ENCODE results near the gene TSSK2.

Gene TSSK2

DNA sequence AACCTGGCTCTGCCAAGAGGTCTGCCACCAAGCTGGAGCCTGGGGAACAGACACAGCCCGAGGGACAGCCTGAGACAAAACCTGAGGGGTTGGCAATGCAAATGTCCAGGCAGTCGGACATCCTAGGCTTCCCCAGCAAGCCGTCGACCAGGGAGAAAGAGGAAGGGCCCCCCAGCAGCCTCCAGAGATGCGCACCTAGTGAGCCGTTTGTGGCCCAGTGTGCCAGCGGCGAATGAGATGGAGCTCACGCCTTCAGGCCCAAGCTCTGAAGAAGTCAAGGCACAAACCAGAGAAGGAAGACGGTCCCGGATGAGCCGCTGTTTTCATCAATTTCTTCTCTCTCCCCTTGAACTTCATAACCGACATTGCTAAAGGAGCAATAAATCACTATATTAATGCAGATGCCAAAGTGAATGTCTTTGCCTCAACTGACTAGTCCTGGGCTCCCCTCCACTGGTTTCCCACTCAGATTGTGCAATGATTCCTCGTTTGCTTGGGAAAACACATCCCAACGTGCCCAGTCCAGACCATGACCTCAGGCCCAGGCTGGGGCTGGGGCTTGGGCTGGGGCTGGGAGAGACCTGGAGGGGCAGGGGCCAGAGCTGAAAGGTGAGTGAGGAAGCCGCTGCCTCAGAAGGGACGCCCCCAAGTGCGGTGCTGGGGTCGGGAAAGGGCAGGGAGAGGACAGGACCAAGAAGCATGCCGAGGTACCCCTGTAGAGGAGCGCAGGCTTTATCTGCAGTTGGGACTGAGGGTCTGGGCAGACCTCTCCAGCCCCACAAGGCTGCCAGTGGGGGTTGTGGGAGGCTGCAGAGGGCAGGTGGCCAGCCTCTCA, 5.4 kb upstream of the TSSK2 start:
- TF ChIP-seq CTCF (IDR thresholded peaks at IDR 0.05), result no peak
- peaks cover 1% of the 10 kb centered on the region for H3K36me3 ChIP-seq

DNA sequence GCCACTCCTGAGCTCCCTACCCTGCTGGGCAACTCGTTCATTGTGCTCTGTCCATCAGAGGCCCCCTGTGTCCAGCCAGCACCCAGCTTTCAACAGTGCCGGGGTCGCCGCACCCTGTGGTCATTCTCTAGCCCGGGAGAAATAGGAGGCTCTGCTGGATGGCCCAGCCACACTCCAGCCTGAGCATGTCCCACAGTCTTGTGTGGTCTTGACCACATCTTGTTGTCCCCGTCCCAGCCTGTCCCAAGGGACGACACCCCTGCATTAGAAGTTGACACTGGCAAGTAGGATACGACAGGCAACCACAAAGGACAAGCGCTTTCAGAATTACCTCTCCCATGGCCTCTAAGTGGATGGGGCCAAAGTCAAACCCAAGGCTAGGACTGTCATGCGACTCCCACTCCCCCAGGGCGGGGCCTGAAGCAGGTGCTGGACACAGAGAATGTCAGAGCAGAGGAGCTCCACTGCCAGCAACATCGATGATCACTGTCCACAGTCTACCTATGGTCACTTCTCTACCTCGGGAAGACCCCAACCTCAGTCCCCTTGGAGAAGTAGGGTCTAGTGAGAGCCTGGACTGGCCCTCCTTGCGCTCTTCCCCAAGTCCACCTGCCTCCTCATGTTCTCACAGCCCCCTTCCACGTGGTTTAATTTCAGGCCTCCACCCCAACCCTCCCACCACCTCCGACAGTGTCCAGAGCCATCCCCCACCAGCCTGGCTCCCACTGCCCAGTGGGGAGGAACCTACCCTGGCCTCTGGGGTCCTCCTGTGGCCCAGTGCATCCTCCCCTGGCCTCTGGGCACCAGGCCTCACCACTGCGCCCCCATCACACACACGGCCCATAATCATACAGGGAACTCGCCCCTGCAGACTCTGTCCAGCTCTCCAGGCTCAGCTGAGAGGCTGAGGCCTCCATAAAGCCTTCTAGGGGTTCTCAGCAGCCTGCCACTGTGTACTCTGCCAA, 4.5 kb upstream of the TSSK2 start:
- no peak for TF ChIP-seq CTCF (IDR thresholded peaks at IDR 0.05)
- peaks cover 10% of the 10 kb centered on the region for H3K36me3 ChIP-seq

More for the DNA sequence above, 5.4 kb upstream of the TSSK2 start:
- H3K4me1 ChIP-seq (ENCODE audit: control insufficient read depth in 1 of 2, insufficient read depth in 1 of 2, low read depth in 1 of 2, low read length in 1 of 2), result peaks cover 15 to 16% of the 10 kb centered on the region in 2 experiments
- no peak overlapping the region for H3K27ac ChIP-seq
- H3K27me3 ChIP-seq, result no peaks in the 10 kb centered on the region
- H3K9me3 ChIP-seq, result no peaks in the 10 kb centered on the region
- no peak overlapping the region for H3K4me3 ChIP-seq (ENCODE audit: low read depth in 1 of 2, low read length in 1 of 2)

DNA sequence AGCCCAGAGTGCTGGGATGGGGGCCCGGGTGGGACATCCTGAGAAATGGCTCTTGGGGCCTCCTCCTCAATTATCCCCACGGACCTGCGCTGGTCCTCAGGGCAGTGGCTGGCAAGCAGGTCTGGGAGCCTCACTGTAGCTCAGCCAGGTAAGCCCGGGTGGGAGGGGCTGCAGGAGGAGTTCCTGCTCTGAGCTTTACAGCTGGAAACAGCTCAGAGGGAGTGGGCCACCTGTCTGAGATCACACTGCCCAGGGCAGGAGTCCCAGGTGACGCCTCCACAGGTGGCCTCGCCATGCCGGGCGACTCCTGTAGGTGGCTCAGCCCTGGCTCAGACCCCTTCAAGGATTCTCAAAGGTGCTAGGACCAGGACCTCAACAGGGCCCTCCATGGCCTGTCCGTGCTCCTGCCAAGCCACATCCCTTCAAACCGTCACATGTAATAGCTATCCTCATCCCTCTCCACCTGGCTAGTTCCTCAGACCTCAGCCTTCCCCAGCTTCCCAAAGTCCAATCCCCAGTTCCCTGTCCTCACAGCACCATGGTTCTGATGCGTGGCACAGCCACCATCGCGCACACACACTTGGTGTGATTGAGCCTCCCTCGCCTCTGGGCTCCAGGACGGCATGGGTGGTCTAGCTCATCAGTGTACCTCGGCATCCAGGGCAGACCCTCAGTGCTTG, 3.6 kb upstream of the TSSK2 start:
- no peak for TF ChIP-seq CTCF (IDR thresholded peaks at IDR 0.05)
- no peaks in the 10 kb centered on the region for H3K27me3 ChIP-seq
- H3K4me3 ChIP-seq (ENCODE audit: low read depth in 1 of 2, low read length in 1 of 2), result no peak overlapping the region
- peaks cover 19% of the 10 kb centered on the region for H3K36me3 ChIP-seq
- no peak overlapping the region for H3K27ac ChIP-seq
- H3K4me1 ChIP-seq (ENCODE audit: control insufficient read depth in 1 of 2, insufficient read depth in 1 of 2, low read depth in 1 of 2, low read length in 1 of 2), result peaks cover 6 to 8% of the 10 kb centered on the region in 2 experiments
- H3K9me3 ChIP-seq, result no peaks in the 10 kb centered on the region

More for the DNA sequence above, 4.5 kb upstream of the TSSK2 start:
- Histone ChIP-seq H3K27ac (no peak overlapping the region), H3K4me1 (ENCODE audit: control insufficient read depth in 1 of 2, insufficient read depth in 1 of 2, low read depth in 1 of 2, low read length in 1 of 2) (peaks cover 6 to 8% of the 10 kb centered on the region in 2 experiments), H3K9me3 (no peaks in the 10 kb centered on the region), H3K4me3 (ENCODE audit: low read depth in 1 of 2, low read length in 1 of 2) (no peak overlapping the region), H3K27me3 (no peaks in the 10 kb centered on the region)

GRCh38 chr22:19128009-19128401, 3.1 kb upstream of the TSSK2 start:
- peaks cover 2 to 3% of the 10 kb centered on the region in 2 experiments for H3K4me1 ChIP-seq (ENCODE audit: control insufficient read depth in 1 of 2, insufficient read depth in 1 of 2, low read depth in 1 of 2, low read length in 1 of 2)
- no peaks in the 10 kb centered on the region for H3K27me3 ChIP-seq
- no peaks in the 10 kb centered on the region for H3K9me3 ChIP-seq
- TF ChIP-seq CTCF (IDR thresholded peaks at IDR 0.05), result no peak
- peaks cover 24% of the 10 kb centered on the region for H3K36me3 ChIP-seq
- H3K4me3 ChIP-seq (ENCODE audit: low read depth in 1 of 2, low read length in 1 of 2), result no peak overlapping the region
- no peak overlapping the region for H3K27ac ChIP-seq

Data from neutrophil (primary cell).